CD8-positive, alpha-beta memory T cell (primary cell): ENCODE measurements around the gene GFY. TPM values are rescaled to one million over a fixed set of nuclear protein-coding genes. Genes with fewer than 3 reads are reported as not detected.

ENCODE experiments used
- CTCF ChIA-PET: fragments of 350-600 bp; sonication (Branson Sonifier 250); formaldehyde crosslinking; loops from one replicate; lab custom pipeline; 2021; ENCODE audit warnings: antibody characterized with exemption; lab: Charles Lee
- POLR2A ChIA-PET: fragments of 350-600 bp; sonication (Branson Sonifier 250); formaldehyde crosslinking; loops from one replicate; lab custom pipeline; 2021; ENCODE audit warnings: antibody characterized with exemption; lab: Charles Lee
- DNase-seq, 5 donors: peaks; one replicate each; pipeline versions ENCODE4 v3.0.0 to v3.0.0-alpha.2; 2020 to 2022; ENCODE audit warnings: mixed read lengths in 1 of 5
- H3K27ac ChIP-seq: one replicate; pipeline ENCODE4 v1.7.0; 2013; ENCODE audit warnings: low read depth, mild to moderate bottlenecking, low read length, moderate library complexity
- H3K27me3 ChIP-seq: 2 replicates; pipeline ENCODE4 v1.7.0; 2013; ENCODE audit warnings: low read length, mild to moderate bottlenecking; ENCODE audit not compliant: insufficient read depth, poor library complexity, severe bottlenecking
- H3K36me3 ChIP-seq: 2 replicates; pipeline ENCODE4 v1.7.0; 2013; ENCODE audit warnings: mild to moderate bottlenecking, low read length, moderate library complexity; ENCODE audit not compliant: insufficient read depth
- H3K4me1 ChIP-seq: 2 replicates; pipeline ENCODE4 v1.7.0; 2013; ENCODE audit warnings: mild to moderate bottlenecking, low read length, moderate library complexity; ENCODE audit not compliant: insufficient read depth
- H3K4me3 ChIP-seq: 2 replicates; pipeline ENCODE4 v1.7.0; 2013; ENCODE audit warnings: mild to moderate bottlenecking, low read length
- H3K9me3 ChIP-seq: 2 replicates; pipeline ENCODE4 v1.7.0; 2013; ENCODE audit warnings: mild to moderate bottlenecking, low read length
- H3K27ac Mint-ChIP-seq, 8 donors: one replicate each; pipeline ENCODE4 v1.8.0; 2020 to 2021; ENCODE audit warnings: mixed read lengths in 8 of 8, mild to moderate bottlenecking in 6 of 8, inconsistent platforms in 3 of 8, moderate library complexity in 3 of 8
- H3K27me3 Mint-ChIP-seq, 2 donors: one replicate each; pipeline ENCODE4 v1.8.0; 2020 to 2021; ENCODE audit warnings: mixed read lengths in 2 of 2, mild to moderate bottlenecking in 1 of 2, moderate library complexity in 1 of 2
- H3K36me3 Mint-ChIP-seq, 3 donors: one replicate each; pipeline ENCODE4 v1.8.0; 2020 to 2021; ENCODE audit warnings: mixed read lengths in 3 of 3, inconsistent platforms in 1 of 3, mild to moderate bottlenecking in 1 of 3
- H3K4me1 Mint-ChIP-seq, 3 donors: one replicate each; pipeline ENCODE4 v1.8.0; 2020 to 2021; ENCODE audit warnings: mixed read lengths in 3 of 3, inconsistent platforms in 1 of 3, mild to moderate bottlenecking in 1 of 3
- H3K4me3 Mint-ChIP-seq, 7 donors: one replicate each; pipeline ENCODE4 v1.8.0; 2020 to 2021; ENCODE audit warnings: mixed read lengths in 7 of 7, mild to moderate bottlenecking in 6 of 7, moderate library complexity in 4 of 7, inconsistent platforms in 2 of 7
- H3K9me3 Mint-ChIP-seq, 5 donors: one replicate each; pipeline ENCODE4 v1.8.0; 2020 to 2022; ENCODE audit warnings: mixed read lengths in 5 of 5, mild to moderate bottlenecking in 3 of 5, moderate library complexity in 2 of 5, inconsistent platforms in 1 of 5
- polyA plus RNA-seq: library from polyadenylated mRNA; unstranded; fragments of 300-500 nt; fragmentation: Illumina TruSeq; gene quantifications from one replicate; pipeline ENCODE4 v1.2.3, GENCODE V29; 2021
- total RNA-seq, 2 experiments: library from RNA; stranded (reverse); gene quantifications; one replicate each; pipeline ENCODE4 v1.2.3, GENCODE V29; 2021

Gene GFY
- total and polyA plus RNA-seq, 3 experiments from 2014 or later: not detected

DNA sequence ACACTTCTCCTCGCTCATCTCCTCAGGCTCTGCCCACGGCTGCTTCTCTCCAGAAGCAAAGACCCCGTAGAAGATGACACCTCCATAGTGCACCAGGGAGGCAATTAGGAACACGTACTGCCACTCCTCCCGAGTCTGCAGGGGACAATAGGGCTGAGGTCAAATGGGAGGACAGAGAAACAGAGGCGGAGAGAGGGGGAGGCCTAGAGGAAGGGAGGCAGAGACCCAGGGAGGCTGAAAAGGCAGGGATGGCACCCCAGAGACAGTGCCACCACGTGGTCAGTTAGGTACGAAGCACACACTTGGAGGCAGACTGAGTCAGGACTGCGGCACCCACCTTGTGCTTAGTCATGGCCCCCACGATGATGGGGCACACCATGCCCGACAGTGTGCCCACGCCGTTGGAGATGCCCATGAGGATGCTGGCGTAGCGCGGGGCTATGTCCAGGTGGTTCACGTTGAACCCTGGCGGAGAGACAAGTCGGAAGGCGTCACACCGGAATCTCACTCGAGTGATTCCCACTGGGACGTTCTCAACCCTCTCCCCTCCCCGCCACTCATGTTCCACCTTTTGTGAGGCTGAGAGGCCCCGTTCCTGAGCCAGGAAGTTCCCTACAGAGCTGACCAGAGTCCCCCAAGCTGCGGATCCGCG, 5.6 kb downstream of the GFY start:
- Mint-ChIP-seq H3K36me3 (peaks cover 0 to 4% (median 0%) of the 10 kb centered on the region in 3 donors), H3K27ac (peak overlapping the region in 1 of 8 donors; percentile 27), H3K27me3 (peaks cover 74 to 93% of the 10 kb centered on the region in 2 donors), H3K9me3 (peaks cover 0 to 3% (median 0%) of the 10 kb centered on the region in 5 donors), H3K4me3 (peak overlapping the region in 1 of 7 donors; percentile 52), H3K4me1 (peaks cover 34 to 53% (median 35%) of the 10 kb centered on the region in 3 donors)
- Histone ChIP-seq H3K36me3 (no peaks in the 10 kb centered on the region), H3K4me3 (no peak overlapping the region), H3K4me1 (peaks cover 25% of the 10 kb centered on the region), H3K27me3 (peaks cover 85% of the 10 kb centered on the region), H3K27ac (peak overlapping the region; percentile 12), H3K9me3 (no peaks in the 10 kb centered on the region)
- DNase-seq: no peak
- ChIA-PET CTCF (interaction anchor here (1.4 kb wide), 1 partner anchor 39 kb away, joined by 3 read pairs; no protein-coding TSS in a partner anchor), POLR2A (no interaction called here)

DNA sequence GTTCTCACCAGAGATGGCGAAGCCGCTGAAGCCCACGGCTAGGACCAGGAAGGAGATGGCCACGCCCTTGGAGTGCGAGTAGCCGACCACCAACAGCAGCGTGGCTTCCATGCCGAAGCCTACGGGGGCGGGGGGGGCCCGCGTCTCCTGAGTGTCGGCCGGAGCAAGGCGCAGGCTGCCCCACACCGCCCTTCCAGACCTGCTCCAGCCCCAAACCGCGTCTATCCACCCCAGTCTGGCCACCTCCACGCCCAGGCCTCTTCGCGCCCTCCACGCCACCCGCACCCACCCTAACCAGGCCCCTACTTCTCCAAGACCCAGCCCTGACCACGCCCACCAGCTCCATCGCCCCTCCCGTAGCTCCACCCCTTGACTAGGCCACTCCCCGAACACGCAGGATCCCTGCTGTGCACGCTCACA, 6.2 kb downstream of the GFY start:
- ChIA-PET CTCF (interaction anchor here (1.4 kb wide), 1 partner anchor 39 kb away, joined by 3 read pairs; no protein-coding TSS in a partner anchor), POLR2A (no interaction called here)
- no peaks in the 10 kb centered on the region for H3K36me3 ChIP-seq
- peak overlapping the region; percentile 12 for H3K27ac ChIP-seq
- Mint-ChIP-seq H3K27me3 (peaks cover 74 to 93% of the 10 kb centered on the region in 2 donors), H3K27ac (no peak overlapping the region), H3K4me1 (peaks cover 33 to 53% (median 35%) of the 10 kb centered on the region in 3 donors), H3K36me3 (peaks cover 0 to 4% (median 0%) of the 10 kb centered on the region in 3 donors), H3K9me3 (peaks cover 0 to 3% (median 0%) of the 10 kb centered on the region in 5 donors), H3K4me3 (peak overlapping the region in 1 of 7 donors; percentile 26)
- H3K27me3 ChIP-seq: peaks cover 80% of the 10 kb centered on the region
- peaks cover 20% of the 10 kb centered on the region for H3K4me1 ChIP-seq
- peak in 1 of 5 donors; percentile 59 for DNase-seq
- H3K9me3 ChIP-seq: no peaks in the 10 kb centered on the region
- H3K4me3 ChIP-seq: no peak overlapping the region

DNA sequence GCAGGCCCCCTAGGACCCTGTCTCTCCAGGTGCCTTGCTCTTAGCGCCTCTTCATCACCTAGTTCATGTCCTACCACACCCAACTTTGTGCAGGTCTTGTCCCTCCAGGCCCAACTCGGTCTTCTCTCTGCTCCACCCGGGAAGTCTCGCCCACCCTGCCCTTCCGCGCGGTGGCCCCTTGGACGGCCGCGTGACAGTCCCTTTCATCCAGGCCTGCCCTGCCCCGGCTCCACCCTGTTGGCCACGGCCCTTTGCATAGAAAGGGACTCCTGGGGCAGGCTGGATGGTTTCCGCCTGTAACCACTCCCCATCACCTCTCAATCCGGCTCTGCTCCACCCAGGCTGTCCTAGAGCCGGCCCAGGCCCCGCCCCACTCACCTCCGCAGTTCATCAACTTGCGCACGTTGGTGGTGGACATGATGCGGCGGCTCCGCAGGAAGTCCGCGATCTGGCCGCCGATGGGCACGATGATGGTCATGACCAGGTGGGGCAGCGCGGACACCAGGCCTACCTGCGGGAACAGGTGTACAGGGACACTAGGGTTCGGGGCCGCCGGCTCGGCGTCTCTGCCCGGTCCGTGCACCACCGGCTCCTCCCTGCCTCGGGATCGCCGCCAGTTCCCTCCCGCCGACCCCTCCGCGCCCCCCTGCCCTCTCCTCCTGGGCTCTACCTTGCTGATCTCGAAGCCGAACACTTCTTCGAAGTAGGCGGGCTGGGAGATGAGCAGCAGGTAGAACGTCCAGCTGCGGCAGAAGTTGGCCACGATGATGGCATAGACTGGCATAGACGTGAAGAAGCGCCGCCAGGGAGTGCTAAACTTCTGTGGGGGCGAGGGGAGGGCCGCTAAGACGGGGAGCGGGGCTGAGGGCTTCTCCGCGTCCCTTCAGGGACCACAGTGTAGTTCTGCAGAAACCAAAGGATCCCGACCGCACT, 7.2 kb downstream of the GFY start:
- no peak overlapping the region for H3K27ac ChIP-seq
- ChIA-PET POLR2A (interaction anchor here (0.6 kb wide), 1 partner anchor 151 kb away, joined by 3 read pairs; no protein-coding TSS in a partner anchor), CTCF (interaction anchor here (1.4 kb wide), 1 partner anchor 38 kb away, joined by 3 read pairs; no protein-coding TSS in a partner anchor)
- Mint-ChIP-seq H3K4me1 (peaks cover 27 to 49% (median 29%) of the 10 kb centered on the region in 3 donors), H3K4me3 (peak overlapping the region in 3 of 7 donors; percentile 19 to 68 (median 52)), H3K9me3 (peaks cover 0 to 3% (median 0%) of the 10 kb centered on the region in 5 donors), H3K27ac (peak overlapping the region in 2 of 8 donors; percentile 19 to 32), H3K27me3 (peaks cover 73 to 93% of the 10 kb centered on the region in 2 donors), H3K36me3 (peaks cover 0 to 4% (median 0%) of the 10 kb centered on the region in 3 donors)
- DNase-seq: peak in 1 of 5 donors; percentile 20
- H3K4me1 ChIP-seq: peaks cover 19% of the 10 kb centered on the region
- H3K9me3 ChIP-seq: no peaks in the 10 kb centered on the region
- H3K36me3 ChIP-seq: no peaks in the 10 kb centered on the region
- peaks cover 79% of the 10 kb centered on the region for H3K27me3 ChIP-seq
- H3K4me3 ChIP-seq: no peak overlapping the region

DNA sequence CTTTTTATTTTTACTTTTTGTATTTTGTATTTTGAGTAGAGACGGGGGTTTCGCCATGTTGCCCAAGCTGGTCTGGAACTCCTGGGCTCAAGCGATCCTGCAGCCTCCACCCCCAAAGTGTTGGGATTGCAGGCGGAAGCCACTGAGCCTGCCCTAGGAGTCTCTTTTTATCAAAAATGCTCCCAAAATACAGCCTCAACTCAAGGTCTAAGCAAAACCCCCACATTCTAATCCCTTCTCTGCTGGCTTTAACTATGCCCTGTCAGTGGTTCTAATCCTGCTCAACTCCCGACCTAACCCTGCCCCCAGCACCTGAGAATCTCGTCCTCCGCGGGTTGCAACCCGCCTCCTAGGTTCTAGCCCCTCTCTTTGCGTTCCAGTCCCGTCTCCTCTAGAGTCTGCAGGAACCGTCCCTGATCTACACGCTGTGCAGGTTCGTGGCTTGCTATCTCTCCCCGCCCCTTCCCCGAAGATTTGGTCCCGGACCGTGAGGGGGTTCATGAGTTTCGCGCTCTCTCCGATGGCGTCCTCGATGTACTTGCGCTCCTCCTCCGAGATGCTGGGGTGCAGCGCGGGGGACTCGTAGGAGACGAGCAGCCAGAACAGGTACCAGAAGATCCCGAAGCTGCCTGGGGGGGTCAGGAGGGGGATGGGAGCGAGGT, 8.2 kb downstream of the GFY start:
- Mint-ChIP-seq H3K4me3 (peak overlapping the region; percentile 4 to 78 (median 44)), H3K36me3 (peaks cover 0 to 4% (median 0%) of the 10 kb centered on the region in 3 donors), H3K4me1 (peaks cover 23 to 43% (median 26%) of the 10 kb centered on the region in 3 donors), H3K27ac (peak overlapping the region in 1 of 8 donors; percentile 63), H3K9me3 (peaks cover 0 to 3% (median 0%) of the 10 kb centered on the region in 5 donors), H3K27me3 (peaks cover 75 to 95% of the 10 kb centered on the region in 2 donors)
- Histone ChIP-seq H3K27ac (no peak overlapping the region), H3K4me3 (no peak overlapping the region), H3K4me1 (peaks cover 11% of the 10 kb centered on the region), H3K36me3 (no peaks in the 10 kb centered on the region), H3K27me3 (peaks cover 83% of the 10 kb centered on the region), H3K9me3 (no peaks in the 10 kb centered on the region)
- CTCF ChIA-PET: no interaction called here
- DNase-seq: no peak
- POLR2A ChIA-PET: no interaction called here

- peak overlapping the region in 2 of 8 donors; percentile 23 to 24 for H3K27ac Mint-ChIP-seq
- H3K4me3 Mint-ChIP-seq: peak overlapping the region in 1 of 7 donors; percentile 68
- no peak for DNase-seq
- Histone ChIP-seq H3K9me3 (no peaks in the 10 kb centered on the region), H3K4me3 (no peak overlapping the region), H3K27me3 (peaks cover 82% of the 10 kb centered on the region), H3K27ac (no peak overlapping the region), H3K4me1 (peaks cover 7% of the 10 kb centered on the region), H3K36me3 (no peaks in the 10 kb centered on the region)
- peaks cover 0 to 4% (median 0%) of the 10 kb centered on the region in 3 donors for H3K36me3 Mint-ChIP-seq
- ChIA-PET CTCF (interaction anchor here (1.3 to 1.9 kb wide), 2 partner anchors 10 to 43 kb away, joined by 4 read pairs; no protein-coding TSS in a partner anchor), POLR2A (interaction anchor here (0.5 kb wide), 1 partner anchor 35 kb away, joined by 8 read pairs; no protein-coding TSS in a partner anchor)
- H3K27me3 Mint-ChIP-seq: peaks cover 78 to 96% of the 10 kb centered on the region in 2 donors
- H3K9me3 Mint-ChIP-seq: peaks cover 0 to 3% (median 0%) of the 10 kb centered on the region in 5 donors
- peaks cover 19 to 38% (median 26%) of the 10 kb centered on the region in 3 donors for H3K4me1 Mint-ChIP-seq
Measured at GRCh38 chr19:49434907-49435583, 9.9 kb downstream of the GFY start.

GRCh38 chr19:49435670-49436069, 10.5 kb downstream of the GFY start:
- Histone ChIP-seq H3K4me3 (no peak overlapping the region), H3K27me3 (peaks cover 82% of the 10 kb centered on the region), H3K4me1 (peaks cover 7% of the 10 kb centered on the region), H3K36me3 (no peaks in the 10 kb centered on the region), H3K9me3 (no peaks in the 10 kb centered on the region), H3K27ac (no peak overlapping the region)
- ChIA-PET POLR2A (interaction anchor here (0.5 kb wide), 1 partner anchor 35 kb away, joined by 8 read pairs; no protein-coding TSS in a partner anchor), CTCF (interaction anchor here (1.3 to 1.9 kb wide), 2 partner anchors 9 to 44 kb away, joined by 4 read pairs; no protein-coding TSS in a partner anchor)
- Mint-ChIP-seq H3K36me3 (peaks cover 0 to 1% (median 0%) of the 10 kb centered on the region in 3 donors), H3K4me1 (peaks cover 20 to 38% (median 28%) of the 10 kb centered on the region in 3 donors), H3K27ac (peak overlapping the region in 1 of 8 donors; percentile 23), H3K9me3 (peaks cover 0 to 3% (median 0%) of the 10 kb centered on the region in 5 donors), H3K27me3 (peaks cover 82 to 96% of the 10 kb centered on the region in 2 donors), H3K4me3 (peak overlapping the region in 1 of 7 donors; percentile 64)
- no peak for DNase-seq
